ENCODE data around the gene ERC1.

Gene ERC1

GRCh38 chr12:969821-970220, 21.2 kb upstream of the ERC1 start:
- no peak overlapping the region for H3K27ac Mint-ChIP-seq
- H3K4me3 Mint-ChIP-seq, result no peak overlapping the region
- no peaks in the 10 kb centered on the region for H3K9me3 Mint-ChIP-seq
- no peaks in the 10 kb centered on the region for H3K27me3 Mint-ChIP-seq (ENCODE audit: low read depth)
- no peaks in the 10 kb centered on the region for H3K36me3 Mint-ChIP-seq (ENCODE audit: low read depth)
- no peaks in the 10 kb centered on the region for H3K4me1 Mint-ChIP-seq (ENCODE audit: low read depth)

- no peak overlapping the region for H3K4me3 Mint-ChIP-seq
Measured at GRCh38 chr12:971991-972390, 19.0 kb upstream of the ERC1 start.

GRCh38 chr12:974271-974862, 16.7 kb upstream of the ERC1 start:
- Mint-ChIP-seq H3K27me3 (ENCODE audit: low read depth) (no peaks in the 10 kb centered on the region), H3K27ac (no peak overlapping the region), H3K9me3 (no peaks in the 10 kb centered on the region), H3K4me3 (no peak overlapping the region), H3K4me1 (ENCODE audit: low read depth) (no peaks in the 10 kb centered on the region), H3K36me3 (ENCODE audit: low read depth) (no peaks in the 10 kb centered on the region)

More at GRCh38 chr12:971991-972390, 19.0 kb upstream of the ERC1 start:
- Mint-ChIP-seq H3K4me1 (ENCODE audit: low read depth) (no peaks in the 10 kb centered on the region), H3K27me3 (ENCODE audit: low read depth) (no peaks in the 10 kb centered on the region), H3K36me3 (ENCODE audit: low read depth) (no peaks in the 10 kb centered on the region), H3K27ac (no peak overlapping the region), H3K9me3 (no peaks in the 10 kb centered on the region)

- Mint-ChIP-seq H3K36me3 (ENCODE audit: low read depth) (no peaks in the 10 kb centered on the region), H3K4me1 (ENCODE audit: low read depth) (peaks cover 3% of the 10 kb centered on the region), H3K27me3 (ENCODE audit: low read depth) (no peaks in the 10 kb centered on the region), H3K4me3 (no peak overlapping the region), H3K27ac (no peak overlapping the region), H3K9me3 (no peaks in the 10 kb centered on the region)
Measured at GRCh38 chr12:976644-977043, 14.4 kb upstream of the ERC1 start.

- H3K4me3 Mint-ChIP-seq, result no peak overlapping the region
- H3K9me3 Mint-ChIP-seq, result no peaks in the 10 kb centered on the region
- H3K27ac Mint-ChIP-seq, result no peak overlapping the region
- no peaks in the 10 kb centered on the region for H3K27me3 Mint-ChIP-seq (ENCODE audit: low read depth)
- H3K36me3 Mint-ChIP-seq (ENCODE audit: low read depth), result no peaks in the 10 kb centered on the region
- H3K4me1 Mint-ChIP-seq (ENCODE audit: low read depth), result peaks cover 3% of the 10 kb centered on the region
Measured at GRCh38 chr12:977156-977555, 13.9 kb upstream of the ERC1 start.

GRCh38 chr12:979349-979748, 11.7 kb upstream of the ERC1 start:
- H3K27me3 Mint-ChIP-seq (ENCODE audit: low read depth), result no peaks in the 10 kb centered on the region
- no peaks in the 10 kb centered on the region for H3K36me3 Mint-ChIP-seq (ENCODE audit: low read depth)
- H3K27ac Mint-ChIP-seq, result no peak overlapping the region
- H3K9me3 Mint-ChIP-seq, result no peaks in the 10 kb centered on the region
- peaks cover 3% of the 10 kb centered on the region for H3K4me1 Mint-ChIP-seq (ENCODE audit: low read depth)
- no peak overlapping the region for H3K4me3 Mint-ChIP-seq

- H3K4me1 Mint-ChIP-seq (ENCODE audit: low read depth), result peaks cover 3% of the 10 kb centered on the region
- H3K27ac Mint-ChIP-seq, result no peak overlapping the region
- no peaks in the 10 kb centered on the region for H3K36me3 Mint-ChIP-seq (ENCODE audit: low read depth)
- H3K4me3 Mint-ChIP-seq, result no peak overlapping the region
- H3K9me3 Mint-ChIP-seq, result no peaks in the 10 kb centered on the region
- no peaks in the 10 kb centered on the region for H3K27me3 Mint-ChIP-seq (ENCODE audit: low read depth)
Measured at GRCh38 chr12:981176-981828, 9.7 kb upstream of the ERC1 start.

- H3K9me3 Mint-ChIP-seq, result no peaks in the 10 kb centered on the region
- H3K4me3 Mint-ChIP-seq, result no peak overlapping the region
- H3K36me3 Mint-ChIP-seq (ENCODE audit: low read depth), result no peaks in the 10 kb centered on the region
- no peak overlapping the region for H3K27ac Mint-ChIP-seq
- no peaks in the 10 kb centered on the region for H3K27me3 Mint-ChIP-seq (ENCODE audit: low read depth)
- peaks cover 3% of the 10 kb centered on the region for H3K4me1 Mint-ChIP-seq (ENCODE audit: low read depth)
Measured at GRCh38 chr12:981961-982360, 9.1 kb upstream of the ERC1 start.

- Mint-ChIP-seq H3K4me3 (no peak overlapping the region), H3K27me3 (ENCODE audit: low read depth) (no peaks in the 10 kb centered on the region), H3K27ac (no peak overlapping the region), H3K4me1 (ENCODE audit: low read depth) (peaks cover 29% of the 10 kb centered on the region), H3K9me3 (no peaks in the 10 kb centered on the region), H3K36me3 (ENCODE audit: low read depth) (peaks cover 8% of the 10 kb centered on the region)
Measured at GRCh38 chr12:988646-989045, 2.4 kb upstream of the ERC1 start.

- H3K27me3 Mint-ChIP-seq (ENCODE audit: low read depth), result no peaks in the 10 kb centered on the region
- H3K4me1 Mint-ChIP-seq (ENCODE audit: low read depth), result peaks cover 29% of the 10 kb centered on the region
- no peak overlapping the region for H3K4me3 Mint-ChIP-seq
- peaks cover 8% of the 10 kb centered on the region for H3K36me3 Mint-ChIP-seq (ENCODE audit: low read depth)
- H3K9me3 Mint-ChIP-seq, result no peaks in the 10 kb centered on the region
- no peak overlapping the region for H3K27ac Mint-ChIP-seq
Measured at GRCh38 chr12:989051-989450, 2.0 kb upstream of the ERC1 start.

- no peaks in the 10 kb centered on the region for H3K9me3 Mint-ChIP-seq
- H3K36me3 Mint-ChIP-seq (ENCODE audit: low read depth), result peaks cover 8% of the 10 kb centered on the region
- H3K27ac Mint-ChIP-seq, result peak overlapping the region; percentile 86
- peak overlapping the region; percentile 90 for H3K4me3 Mint-ChIP-seq
- no peaks in the 10 kb centered on the region for H3K27me3 Mint-ChIP-seq (ENCODE audit: low read depth)
- peaks cover 29% of the 10 kb centered on the region for H3K4me1 Mint-ChIP-seq (ENCODE audit: low read depth)
Measured at GRCh38 chr12:989751-990660, 1.0 kb upstream of the ERC1 start.

GRCh38 chr12:991350-992333, 619 bp downstream of the ERC1 start:
- peak overlapping the region; percentile 97 for H3K4me3 Mint-ChIP-seq

GRCh38 chr12:992647-993046, 1.6 kb downstream of the ERC1 start:
- Mint-ChIP-seq H3K27ac (no peak overlapping the region), H3K4me3 (peak overlapping the region; percentile 97), H3K9me3 (no peaks in the 10 kb centered on the region), H3K4me1 (ENCODE audit: low read depth) (peaks cover 35% of the 10 kb centered on the region), H3K27me3 (ENCODE audit: low read depth) (no peaks in the 10 kb centered on the region), H3K36me3 (ENCODE audit: low read depth) (peaks cover 8% of the 10 kb centered on the region)

More at GRCh38 chr12:991350-992333, 619 bp downstream of the ERC1 start:
- Mint-ChIP-seq H3K36me3 (ENCODE audit: low read depth) (peaks cover 8% of the 10 kb centered on the region), H3K4me1 (ENCODE audit: low read depth) (peaks cover 32% of the 10 kb centered on the region), H3K9me3 (no peaks in the 10 kb centered on the region), H3K27ac (peak overlapping the region; percentile 94), H3K27me3 (ENCODE audit: low read depth) (no peaks in the 10 kb centered on the region)

- H3K36me3 Mint-ChIP-seq (ENCODE audit: low read depth), result peaks cover 5% of the 10 kb centered on the region
- no peaks in the 10 kb centered on the region for H3K27me3 Mint-ChIP-seq (ENCODE audit: low read depth)
- H3K27ac Mint-ChIP-seq, result no peak overlapping the region
- H3K4me1 Mint-ChIP-seq (ENCODE audit: low read depth), result peaks cover 16% of the 10 kb centered on the region
- no peak overlapping the region for H3K4me3 Mint-ChIP-seq
- no peaks in the 10 kb centered on the region for H3K9me3 Mint-ChIP-seq
Measured at GRCh38 chr12:996881-997280, 5.9 kb downstream of the ERC1 start.

Measured in T-helper 1 cell treated with Interleukin-12 subunit alpha and Interleukin-12 subunit beta and Interleukin-4 antibody, amounts not matched to agents 30 μg/mL and 1 μg/mL, for 36 hours (primary cell).